Activated naive CD4-positive, alpha-beta T cell (primary cell): ENCODE data around the gene RGP1.
A peak's percentile ranks its signal among the peaks of the same experiment; 100 is the strongest.

Experiments
- DNase-seq, 4 experiments: peaks; one replicate each; lab custom pipeline; 2025; lab: John Stamatoyannopoulos, UW

The RGP1 gene

GRCh38 chr9:35743880-35744518 lies 5.1 kb upstream of the RGP1 start:
- DNase-seq, result no peak

- DNase-seq, result no peak
Measured at GRCh38 chr9:35745569-35745968, 3.5 kb upstream of the RGP1 start.

- DNase-seq, result no peak
Measured at GRCh38 chr9:35746583-35746982, 2.5 kb upstream of the RGP1 start.

GRCh38 chr9:35748242-35748857 lies 737 bp upstream of the RGP1 start:
- no peak for DNase-seq

GRCh38 chr9:35749515-35750255 lies 598 bp downstream of the RGP1 start:
- peak in 1 of 4 experiments; percentile 24 for DNase-seq

GRCh38 chr9:35750256-35750531 lies 1.1 kb downstream of the RGP1 start:
- no peak for DNase-seq

- DNase-seq, result no peak
Measured at GRCh38 chr9:35753466-35753865, 4.4 kb downstream of the RGP1 start.

GRCh38 chr9:35754264-35754663 lies 5.2 kb downstream of the RGP1 start, which contains the start of gene MSMP:
Gene MSMP (minus strand): TSS chr9:35754276. CDS start chr9:35754129, 147 bp downstream.
- no peak for DNase-seq

GRCh38 chr9:35755071-35755470 lies 6.0 kb downstream of the RGP1 start:
- DNase-seq, result no peak

GRCh38 chr9:35756275-35757225 lies 7.5 kb downstream of the RGP1 start:
- peak; percentile 39 to 73 (median 64) for DNase-seq

GRCh38 chr9:35757226-35757891 lies 8.3 kb downstream of the RGP1 start:
- DNase-seq, result no peak

- DNase-seq, result no peak
Measured at GRCh38 chr9:35757892-35758275, 8.8 kb downstream of the RGP1 start.

GRCh38 chr9:35758475-35759050 lies 9.5 kb downstream of the RGP1 start:
- no peak for DNase-seq

- no peak for DNase-seq
Measured at GRCh38 chr9:35759795-35760194, 10.7 kb downstream of the RGP1 start.

GRCh38 chr9:35760651-35761050 lies 11.6 kb downstream of the RGP1 start:
- no peak for DNase-seq

- DNase-seq, result no peak
Measured at GRCh38 chr9:35763181-35763580, 14.1 kb downstream of the RGP1 start.

GRCh38 chr9:35763803-35764202 lies 14.7 kb downstream of the RGP1 start:
- DNase-seq, result no peak

GRCh38 chr9:35766997-35767396 lies 17.9 kb downstream of the RGP1 start:
- no peak for DNase-seq

- DNase-seq, result no peak
Measured at GRCh38 chr9:35767458-35767857, 18.4 kb downstream of the RGP1 start.

- DNase-seq, result no peak
Measured at GRCh38 chr9:35769763-35770162, 20.7 kb downstream of the RGP1 start.

- DNase-seq, result no peak
Measured at GRCh38 chr9:35771075-35771433, 22.0 kb downstream of the RGP1 start.
